ENCODE results near the gene SLC38A3. TPM values are rescaled to one million over a fixed set of nuclear protein-coding genes. Genes with fewer than 3 reads are reported as not detected.

SLC38A3 gene
- total and polyA plus RNA-seq, 9 of the 15 experiments (the other 6 are each of a cell fraction or from before 2014, with no cell fraction given): 0.09 to 0.38 (median 0.16) TPM; not detected in 6

GRCh38 chr3:50207359-50208042, 2.4 kb downstream of the SLC38A3 start:
- no TSS peak for BruUV-seq (replicated peaks)
- no peak overlapping the region for H3K27ac ChIP-seq (ENCODE audit: extremely low read depth, low read depth, low read length)
- H3K9me3 ChIP-seq (replicated peaks; ENCODE audit: control insufficient read depth, insufficient read depth, low read depth, low read length): no peaks in the 10 kb centered on the region
- intact Hi-C loops (cut with micrococcal nuclease) (no loop called here), in situ Hi-C loops (cut with MboI) (no loop called here)
- peaks cover 0 to 14% of the 10 kb centered on the region in 2 experiments; a peak in 3 of 5 replicates for H3K4me1 ChIP-seq (replicated peaks in 1 of 2; ENCODE audit: control insufficient read depth in 2 of 2, insufficient read depth in 2 of 2, low read length in 2 of 2)
- no peak overlapping the region for H3K9ac ChIP-seq (ENCODE audit: insufficient read depth in 1 of 2, low read depth in 2 of 2, low read length in 2 of 2)
- H3K4me2 ChIP-seq (ENCODE audit: insufficient read depth, low read length): no peak overlapping the region
- H3K27me3 ChIP-seq (ENCODE audit: control insufficient read depth in 2 of 2, insufficient read depth in 2 of 2, low read length in 2 of 2): peaks cover 12 to 32% of the 10 kb centered on the region in 2 experiments; a peak in 3 of 5 replicates
- H3K4me3 ChIP-seq: no peak overlapping the region
- no peak for ATAC-seq
- POLR2A ChIA-PET: no interaction called here
- no peaks in the 10 kb centered on the region for H3K36me3 ChIP-seq (ENCODE audit: control insufficient read depth, insufficient read depth, low read length)
- no peak for FAIRE-seq
- H2AFZ ChIP-seq (ENCODE audit: low read depth, low read length): no peak overlapping the region
- no peaks in the 10 kb centered on the region for H3K79me2 ChIP-seq (ENCODE audit: control insufficient read depth, insufficient read depth, low read length)
- no peaks in the 10 kb centered on the region for H4K20me1 ChIP-seq (replicated peaks; ENCODE audit: control insufficient read depth, insufficient read depth, low read length)
- no peaks in the 10 kb centered on the region for H3K9me1 ChIP-seq (ENCODE audit: control insufficient read depth, insufficient read depth, low read length)
- DNase-seq (ENCODE audit: extremely low read depth in 1 of 4, low spot score in 3 of 4): no peak
- no peak for TF ChIP-seq PTTG1 (tag; IDR thresholded peaks at IDR 0.05; ENCODE audit: low read depth)
- peak; percentile 53; the same call in 1 of the 2 replicates for TF ChIP-seq ZKSCAN1 (IDR thresholded peaks at IDR 0.05; ENCODE audit: low read depth, low read length)
- WGBS (ENCODE audit: insufficient coverage, low coverage, missing lambda C conversion rate): 59% methylated on average over 10 of the region's 17 CpGs
- CTCF ChIA-PET (ENCODE audit: low intra/inter-chr PET ratio): no interaction called here

GRCh38 chr3:50208677-50209344, 3.7 kb downstream of the SLC38A3 start:
- no TSS peak for BruUV-seq (replicated peaks)
- DNase-seq (ENCODE audit: extremely low read depth in 1 of 4, low spot score in 3 of 4) (no peak), FAIRE-seq (no peak), ATAC-seq (no peak)
- H3K27ac ChIP-seq (ENCODE audit: extremely low read depth, low read depth, low read length): no peak overlapping the region
- POLR2A ChIA-PET: interaction anchor here (0.6 to 1.0 kb wide), 2 partner anchors 11 to 19 kb away, joined by 3 read pairs; no protein-coding TSS in a partner anchor
- WGBS (ENCODE audit: insufficient coverage, low coverage, missing lambda C conversion rate): 12% methylated on average over 5 of the region's 14 CpGs
- no peak overlapping the region for H3K4me2 ChIP-seq (ENCODE audit: insufficient read depth, low read length)
- intact Hi-C loops (cut with micrococcal nuclease): no loop called here
- CTCF ChIA-PET (ENCODE audit: low intra/inter-chr PET ratio): no interaction called here
- H2AFZ ChIP-seq (ENCODE audit: low read depth, low read length): no peak overlapping the region
- H4K20me1 ChIP-seq (replicated peaks; ENCODE audit: control insufficient read depth, insufficient read depth, low read length): no peaks in the 10 kb centered on the region
- in situ Hi-C loops (cut with MboI): no loop called here
- no peaks in the 10 kb centered on the region for H3K9me3 ChIP-seq (replicated peaks; ENCODE audit: control insufficient read depth, insufficient read depth, low read depth, low read length)
- no peaks in the 10 kb centered on the region for H3K36me3 ChIP-seq (ENCODE audit: control insufficient read depth, insufficient read depth, low read length)
- peaks cover 0 to 10% of the 10 kb centered on the region in 2 experiments; a peak in 2 of 5 replicates for H3K4me1 ChIP-seq (replicated peaks in 1 of 2; ENCODE audit: control insufficient read depth in 2 of 2, insufficient read depth in 2 of 2, low read length in 2 of 2)
- no peaks in the 10 kb centered on the region for H3K79me2 ChIP-seq (ENCODE audit: control insufficient read depth, insufficient read depth, low read length)
- 0 out of 4 replicates have a peak overlapping the region, but pooled peaks of 1 of the 2 experiments have one; percentile 22 for H3K9ac ChIP-seq (ENCODE audit: insufficient read depth in 1 of 2, low read depth in 2 of 2, low read length in 2 of 2)
- H3K4me3 ChIP-seq: no peak overlapping the region
- peaks cover 9 to 20% of the 10 kb centered on the region in 2 experiments; a peak in 3 of 5 replicates for H3K27me3 ChIP-seq (ENCODE audit: control insufficient read depth in 2 of 2, insufficient read depth in 2 of 2, low read length in 2 of 2)
- H3K9me1 ChIP-seq (ENCODE audit: control insufficient read depth, insufficient read depth, low read length): no peaks in the 10 kb centered on the region
- TF ChIP-seq IFI16 (CRISPR knock-in tag; IDR thresholded peaks at IDR 0.05) (no peak), DACH1 (IDR thresholded peaks at IDR 0.05; ENCODE audit: partially characterized antibody) (no peak), ZNF184 (CRISPR knock-in tag; IDR thresholded peaks at IDR 0.05) (no peak), CUX1 (CRISPR knock-in tag; IDR thresholded peaks at IDR 0.05) (no peak), TFE3 (CRISPR knock-in tag; IDR thresholded peaks at IDR 0.05) (0 out of 2 replicates have a peak, but pooled peaks have one; percentile 25)

Measured in K562 (cell line).